Measurements from ENCODE around the gene TBC1D22A. TPM values are rescaled to one million over a fixed set of nuclear protein-coding genes. Genes with fewer than 3 reads are reported as not detected.

TBC1D22A gene
- total RNA-seq, 2 experiments from 2014 or later = 36.0 to 38.0 TPM

DNA sequence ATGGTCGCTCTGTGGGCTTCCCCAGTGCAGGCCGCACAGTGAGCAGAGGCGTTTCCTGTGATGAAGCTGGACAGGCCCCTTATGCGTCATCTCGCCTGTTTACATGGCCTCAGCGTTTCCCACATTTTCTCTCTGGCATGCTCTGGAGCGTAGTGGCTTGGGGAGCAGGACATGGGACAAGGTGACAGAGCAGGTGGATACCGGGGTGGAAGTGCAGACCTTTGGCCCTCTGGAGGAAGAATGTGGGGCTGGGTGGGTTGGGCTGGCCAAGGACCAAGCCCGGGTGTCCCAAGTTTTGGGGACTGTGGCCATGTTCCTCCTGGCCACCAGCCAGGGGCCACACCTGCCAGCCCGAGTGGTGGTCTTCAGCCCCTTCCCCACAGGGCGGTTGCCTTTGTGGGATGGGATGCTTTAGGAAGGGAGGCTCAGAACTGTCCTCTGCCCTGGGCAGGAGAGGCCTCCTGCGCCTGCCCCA is 446.6 kb downstream of the TBC1D22A start:
- ATAC-seq (no peak), DNase-seq (no peak)
- no peak overlapping the region for H3K27ac Mint-ChIP-seq
- intact Hi-C loops (cut with DNase I, micrococcal nuclease) = no loop called here
- H3K36me3 Mint-ChIP-seq (ENCODE audit: low read depth) = no peaks in the 10 kb centered on the region
- ChIA-PET POLR2A (no interaction called here), CTCF (no interaction called here)
- H3K4me3 Mint-ChIP-seq = no peak overlapping the region
- H3K9me3 Mint-ChIP-seq (ENCODE audit: low read depth) = no peaks in the 10 kb centered on the region
- no peaks in the 10 kb centered on the region for H3K27me3 Mint-ChIP-seq
- no peaks in the 10 kb centered on the region for H3K4me1 Mint-ChIP-seq

DNA sequence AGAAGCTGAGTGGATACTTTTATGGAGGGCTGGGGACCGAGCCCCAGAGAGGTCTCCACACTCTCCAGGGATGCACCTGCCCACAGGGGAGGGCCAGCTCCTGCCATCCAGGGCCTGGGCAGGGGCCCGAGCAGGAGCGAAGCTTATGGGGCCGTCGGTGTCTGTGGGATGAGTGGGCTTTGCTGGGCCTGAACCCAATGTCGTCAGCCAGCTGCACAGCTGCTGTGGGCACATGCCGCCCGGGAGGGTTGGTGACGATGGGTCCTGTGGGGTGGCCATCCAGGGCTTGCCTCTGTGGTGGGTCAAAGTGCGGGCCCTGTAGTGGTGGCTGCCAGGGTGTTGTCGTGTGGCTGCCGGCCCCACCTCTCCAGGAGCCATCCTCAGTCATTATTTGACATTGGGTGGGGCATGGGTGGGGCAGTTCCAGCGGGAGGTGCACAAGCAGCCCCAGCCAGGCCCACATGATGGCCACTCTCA is 447.1 kb downstream of the TBC1D22A start:
- POLR2A ChIA-PET = no interaction called here
- H3K4me3 Mint-ChIP-seq = no peak overlapping the region
- no peaks in the 10 kb centered on the region for H3K27me3 Mint-ChIP-seq
- no peaks in the 10 kb centered on the region for H3K4me1 Mint-ChIP-seq
- intact Hi-C loops (cut with DNase I, micrococcal nuclease) = no loop called here
- H3K36me3 Mint-ChIP-seq (ENCODE audit: low read depth) = no peaks in the 10 kb centered on the region
- no peak for DNase-seq
- CTCF ChIA-PET = no interaction called here
- no peaks in the 10 kb centered on the region for H3K9me3 Mint-ChIP-seq (ENCODE audit: low read depth)
- no peak overlapping the region for H3K27ac Mint-ChIP-seq
- ATAC-seq = no peak

DNA sequence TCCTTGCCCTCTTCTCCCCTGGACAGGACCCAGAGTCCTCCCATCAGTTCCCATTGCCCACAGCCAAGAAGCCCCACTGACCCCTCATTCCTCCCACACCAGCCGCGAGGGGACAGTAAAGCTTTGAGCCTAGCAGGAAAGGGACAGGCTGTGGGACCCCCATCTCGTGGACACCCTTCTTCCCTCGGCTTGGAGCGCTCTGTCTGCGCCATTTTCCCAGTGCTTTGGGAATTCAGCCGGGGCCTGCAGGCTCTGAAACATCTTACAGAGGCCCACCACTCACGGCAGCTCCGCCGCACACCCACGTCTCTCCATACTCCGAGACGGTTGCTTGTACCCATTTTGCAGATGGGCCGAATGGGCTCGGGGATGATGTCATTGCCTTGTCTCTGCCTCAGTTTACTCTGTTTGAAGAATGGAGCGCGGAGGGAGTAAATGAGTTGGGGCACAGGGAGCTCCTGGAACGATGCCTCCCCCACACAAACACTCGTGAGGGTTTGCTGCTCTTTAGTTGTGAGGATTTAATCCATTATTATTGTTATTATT is 447.7 kb downstream of the TBC1D22A start:
- Mint-ChIP-seq H3K27ac (no peak overlapping the region), H3K27me3 (no peaks in the 10 kb centered on the region), H3K36me3 (ENCODE audit: low read depth) (no peaks in the 10 kb centered on the region), H3K9me3 (ENCODE audit: low read depth) (no peaks in the 10 kb centered on the region), H3K4me3 (no peak overlapping the region), H3K4me1 (no peaks in the 10 kb centered on the region)
- ChIA-PET POLR2A (no interaction called here), CTCF (interaction anchor here (0.5 kb wide), 1 partner anchor 482 kb away, joined by 4 read pairs; no protein-coding TSS in a partner anchor)
- ATAC-seq (no peak), DNase-seq (no peak)
- intact Hi-C loops (cut with DNase I, micrococcal nuclease) = no loop called here

DNA sequence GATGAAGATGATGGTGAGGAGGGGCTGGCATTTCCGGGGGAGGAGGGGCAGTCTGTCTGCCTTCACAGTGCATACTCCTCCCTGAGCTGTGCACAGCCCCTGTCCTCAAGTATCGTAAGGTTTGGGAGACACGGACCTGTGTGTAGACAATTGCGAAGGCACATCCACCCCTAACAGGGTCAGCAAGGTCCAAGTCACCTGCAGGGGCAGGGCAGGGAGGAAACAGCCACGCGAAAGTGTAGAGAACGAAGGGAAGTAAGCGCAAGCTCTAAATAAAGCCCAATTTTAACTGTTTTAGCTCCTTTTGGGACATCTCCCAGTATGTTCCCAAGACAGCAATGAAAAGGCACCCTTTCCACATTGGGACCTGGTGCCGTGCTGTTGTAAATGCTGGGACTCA is 448.2 kb downstream of the TBC1D22A start:
- no peaks in the 10 kb centered on the region for H3K36me3 Mint-ChIP-seq (ENCODE audit: low read depth)
- CTCF ChIA-PET = no interaction called here
- POLR2A ChIA-PET = no interaction called here

DNA sequence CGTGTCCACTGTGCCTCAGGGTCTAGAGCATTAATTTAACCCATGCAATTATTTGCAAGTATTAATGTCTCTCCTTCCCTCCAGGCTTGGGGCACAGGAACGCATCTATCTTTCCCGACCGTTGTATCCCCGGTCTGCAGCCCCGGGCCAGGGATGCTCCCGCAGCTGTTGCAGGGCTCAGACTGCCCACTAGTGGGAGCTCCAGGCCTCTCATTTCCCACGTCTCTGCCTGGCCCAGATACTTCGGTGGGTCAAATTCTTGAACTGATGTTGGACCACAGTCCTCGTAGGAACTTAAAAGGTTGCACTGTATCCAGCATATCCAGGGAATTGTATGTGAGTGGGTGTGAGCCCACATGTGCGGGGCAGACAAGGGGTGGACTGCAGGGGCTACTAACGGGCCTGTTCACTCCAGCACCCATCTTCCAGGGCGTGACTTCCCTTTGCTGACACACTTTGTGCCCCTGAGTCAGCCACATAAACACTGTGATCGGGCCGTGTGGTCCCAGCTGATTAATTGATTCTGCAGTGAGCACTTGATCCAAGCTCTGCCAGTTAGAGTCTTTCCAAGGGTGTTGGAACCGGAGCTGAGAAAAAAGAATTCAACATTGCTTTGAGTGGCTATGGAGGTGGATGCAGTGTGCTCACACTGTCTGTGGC is 451.3 kb downstream of the TBC1D22A start:
- intact Hi-C loops (cut with DNase I, micrococcal nuclease) = loop anchor here in 1 of 2 experiments (2.0 kb wide), 1 partner anchor 1279 kb away; no protein-coding TSS in a partner anchor
- Mint-ChIP-seq H3K9me3 (ENCODE audit: low read depth) (no peaks in the 10 kb centered on the region), H3K4me1 (no peaks in the 10 kb centered on the region), H3K4me3 (no peak overlapping the region), H3K27ac (no peak overlapping the region), H3K36me3 (ENCODE audit: low read depth) (no peaks in the 10 kb centered on the region), H3K27me3 (no peaks in the 10 kb centered on the region)
- ATAC-seq (peak; percentile 80), DNase-seq (peak; percentile 79)
- POLR2A ChIA-PET = no interaction called here
- CTCF ChIA-PET = interaction anchor here (0.6 to 1.5 kb wide), 4 partner anchors 11 to 485 kb away, joined by 3 to 6 read pairs (median 4); no protein-coding TSS in a partner anchor

More for the DNA sequence above, 448.2 kb downstream of the TBC1D22A start:
- Mint-ChIP-seq H3K27ac (no peak overlapping the region), H3K27me3 (no peaks in the 10 kb centered on the region), H3K9me3 (ENCODE audit: low read depth) (no peaks in the 10 kb centered on the region), H3K4me3 (no peak overlapping the region), H3K4me1 (no peaks in the 10 kb centered on the region)
- DNase-seq (no peak), ATAC-seq (no peak)
- intact Hi-C loops (cut with DNase I, micrococcal nuclease) = no loop called here

DNA sequence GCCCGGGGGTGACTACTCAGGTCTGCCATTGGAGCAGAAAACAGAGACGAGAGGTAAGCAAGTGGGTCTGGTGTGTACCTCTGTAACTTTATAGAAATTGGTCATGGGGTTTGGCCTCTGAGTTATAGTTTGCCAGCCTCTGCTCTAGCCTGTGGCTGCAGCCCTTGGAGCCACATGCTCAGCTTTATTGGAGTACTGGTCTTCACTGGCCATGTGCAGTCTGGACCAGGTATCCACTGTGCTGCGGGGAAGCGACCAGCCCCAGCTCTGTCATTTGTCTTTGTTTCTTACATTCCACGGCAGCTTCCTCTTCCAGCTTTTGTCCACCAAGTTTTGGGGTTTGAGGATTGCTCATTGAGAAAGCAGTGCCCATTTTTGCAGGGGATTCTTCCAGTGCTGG is 453.4 kb downstream of the TBC1D22A start:
- POLR2A ChIA-PET = no interaction called here
- H3K36me3 Mint-ChIP-seq (ENCODE audit: low read depth) = no peaks in the 10 kb centered on the region
- H3K4me3 Mint-ChIP-seq = no peak overlapping the region
- DNase-seq = no peak
- no peaks in the 10 kb centered on the region for H3K9me3 Mint-ChIP-seq (ENCODE audit: low read depth)
- CTCF ChIA-PET = interaction anchor here (0.6 to 1.7 kb wide), 4 partner anchors 14 to 485 kb away, joined by 3 to 5 read pairs (median 3); no protein-coding TSS in a partner anchor
- no peak for ATAC-seq
- H3K4me1 Mint-ChIP-seq = no peaks in the 10 kb centered on the region
- intact Hi-C loops (cut with DNase I, micrococcal nuclease) = loop anchor here in 1 of 2 experiments (2.0 kb wide), 1 partner anchor 1277 kb away; no protein-coding TSS in a partner anchor
- no peaks in the 10 kb centered on the region for H3K27me3 Mint-ChIP-seq
- H3K27ac Mint-ChIP-seq = no peak overlapping the region

DNA sequence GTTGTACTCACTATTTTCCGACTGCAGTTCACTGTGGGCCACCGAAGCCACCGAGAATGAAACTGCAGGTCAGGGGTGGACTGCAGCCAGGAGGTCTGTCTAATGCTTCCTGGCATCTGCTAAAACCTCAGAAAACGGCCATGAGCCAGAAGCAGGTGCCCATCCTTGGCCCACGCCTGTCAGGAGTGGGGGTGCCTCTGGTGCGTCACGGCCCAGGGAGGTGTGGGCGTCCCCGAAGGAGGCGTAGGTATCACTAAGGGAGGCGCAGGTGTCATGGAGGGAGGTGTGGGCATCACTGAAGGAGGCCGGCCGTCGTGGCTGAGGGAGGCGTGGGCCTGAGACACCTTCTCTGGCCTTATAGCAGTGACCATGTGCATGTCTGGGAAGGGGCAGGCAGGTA is 456.2 kb downstream of the TBC1D22A start:
- ChIA-PET POLR2A (no interaction called here), CTCF (no interaction called here)
- no peak for DNase-seq
- Mint-ChIP-seq H3K27me3 (no peaks in the 10 kb centered on the region), H3K9me3 (ENCODE audit: low read depth) (no peaks in the 10 kb centered on the region), H3K4me1 (no peaks in the 10 kb centered on the region), H3K4me3 (no peak overlapping the region), H3K36me3 (ENCODE audit: low read depth) (no peaks in the 10 kb centered on the region), H3K27ac (no peak overlapping the region)
- ATAC-seq = no peak
- intact Hi-C loops (cut with DNase I, micrococcal nuclease) = no loop called here

DNA sequence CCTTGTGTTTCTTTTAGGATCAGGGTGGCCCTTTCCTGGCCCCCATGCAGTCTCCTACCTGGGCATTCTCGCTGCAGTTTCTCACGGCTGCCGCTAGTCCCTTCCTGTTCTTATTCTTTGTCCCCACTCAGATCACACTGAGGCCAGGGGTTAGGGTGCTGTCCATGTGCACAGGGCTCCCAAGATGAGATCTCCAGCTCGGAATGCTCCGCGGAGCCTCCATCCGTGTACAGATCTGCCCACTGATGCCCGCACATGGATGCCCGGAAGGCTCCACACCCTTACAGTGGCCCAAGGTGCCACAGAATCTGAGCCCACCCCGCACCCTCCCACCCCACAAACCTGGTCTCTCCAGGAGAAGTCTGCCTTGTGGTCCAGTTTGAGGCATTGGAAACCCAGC is 457.3 kb downstream of the TBC1D22A start:
- Mint-ChIP-seq H3K4me1 (no peaks in the 10 kb centered on the region), H3K4me3 (no peak overlapping the region), H3K27ac (no peak overlapping the region), H3K9me3 (ENCODE audit: low read depth) (no peaks in the 10 kb centered on the region), H3K27me3 (no peaks in the 10 kb centered on the region), H3K36me3 (ENCODE audit: low read depth) (no peaks in the 10 kb centered on the region)
- ChIA-PET POLR2A (no interaction called here), CTCF (no interaction called here)
- intact Hi-C loops (cut with DNase I, micrococcal nuclease) = no loop called here
- ATAC-seq (no peak), DNase-seq (no peak)

DNA sequence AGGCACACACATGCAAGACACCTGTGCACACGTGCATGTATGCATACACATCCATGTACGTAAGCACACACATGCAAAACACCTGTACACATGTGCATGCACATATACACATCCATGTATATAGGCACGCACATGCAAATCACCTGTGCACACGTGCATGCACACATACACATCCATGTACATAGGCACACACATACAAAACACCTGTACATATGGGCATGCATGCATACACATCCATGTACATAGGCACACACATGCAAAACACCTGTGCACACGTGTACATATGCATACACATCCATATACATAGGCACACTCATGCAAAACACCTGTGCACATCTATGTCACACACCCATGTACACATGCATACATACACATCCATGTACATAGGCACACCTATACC is 458.3 kb downstream of the TBC1D22A start:
- H3K4me3 Mint-ChIP-seq = no peak overlapping the region
- no peaks in the 10 kb centered on the region for H3K27me3 Mint-ChIP-seq
- ATAC-seq (no peak), DNase-seq (no peak)
- ChIA-PET CTCF (no interaction called here), POLR2A (no interaction called here)
- intact Hi-C loops (cut with DNase I, micrococcal nuclease) = no loop called here
- H3K27ac Mint-ChIP-seq = no peak overlapping the region
- H3K4me1 Mint-ChIP-seq = no peaks in the 10 kb centered on the region
- no peaks in the 10 kb centered on the region for H3K9me3 Mint-ChIP-seq (ENCODE audit: low read depth)
- H3K36me3 Mint-ChIP-seq (ENCODE audit: low read depth) = no peaks in the 10 kb centered on the region

DNA sequence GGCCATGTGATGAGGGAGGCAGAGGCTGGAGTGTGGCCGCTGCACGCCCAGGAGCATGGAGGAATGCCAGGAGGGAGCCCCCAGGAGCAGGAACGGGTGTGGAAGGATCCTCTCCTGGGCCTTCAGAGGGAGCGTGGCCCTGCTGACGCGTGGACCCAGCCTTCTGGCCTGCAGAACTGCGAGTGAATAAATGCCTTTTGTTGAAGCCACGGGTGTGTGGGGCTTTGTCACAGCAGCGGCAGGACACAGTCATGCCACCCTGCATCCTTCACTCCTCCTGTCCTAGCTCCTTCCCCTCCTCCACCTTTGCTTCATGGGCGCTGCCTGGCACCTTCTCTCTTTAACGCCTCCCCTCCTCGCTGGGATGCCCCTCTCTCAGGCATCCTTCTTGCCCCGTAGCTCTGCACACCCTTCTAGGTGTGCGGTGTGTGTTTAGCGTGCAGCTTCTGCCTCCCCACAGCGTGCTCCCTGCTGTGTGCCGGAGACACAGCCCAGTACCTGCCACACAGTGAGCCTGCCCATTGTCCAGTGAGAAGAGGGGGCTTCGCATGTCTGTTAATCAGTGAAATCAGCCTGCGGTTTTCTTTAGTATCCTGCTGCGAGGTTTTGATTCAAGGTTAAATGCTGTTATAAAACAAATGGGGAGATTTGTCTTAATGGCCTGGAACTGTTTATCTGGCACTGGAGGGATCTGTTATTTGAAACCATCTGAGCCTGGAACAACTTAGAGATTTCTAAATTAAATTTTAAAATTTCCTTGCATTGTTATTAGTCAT is 459.6 kb downstream of the TBC1D22A start:
- ATAC-seq = no peak
- Mint-ChIP-seq H3K27me3 (no peaks in the 10 kb centered on the region), H3K4me1 (no peaks in the 10 kb centered on the region), H3K4me3 (no peak overlapping the region), H3K9me3 (ENCODE audit: low read depth) (no peaks in the 10 kb centered on the region), H3K27ac (no peak overlapping the region), H3K36me3 (ENCODE audit: low read depth) (no peaks in the 10 kb centered on the region)
- POLR2A ChIA-PET = no interaction called here
- CTCF ChIA-PET = no interaction called here
- DNase-seq = no peak
- intact Hi-C loops (cut with DNase I, micrococcal nuclease) = no loop called here

Data from activated CD4-positive, alpha-beta T cell treated with anti-CD3 and anti-CD28 coated beads for 36 hours (primary cell).